ENCODE data around the gene BARHL1. TPM values are rescaled to one million over a fixed set of nuclear protein-coding genes. Genes with fewer than 3 reads are reported as not detected.
A peak's percentile ranks its signal among the peaks of the same experiment; 100 is the strongest.

The BARHL1 gene
- polyA plus RNA-seq, 1 donor from 2014 or later, result not detected

DNA sequence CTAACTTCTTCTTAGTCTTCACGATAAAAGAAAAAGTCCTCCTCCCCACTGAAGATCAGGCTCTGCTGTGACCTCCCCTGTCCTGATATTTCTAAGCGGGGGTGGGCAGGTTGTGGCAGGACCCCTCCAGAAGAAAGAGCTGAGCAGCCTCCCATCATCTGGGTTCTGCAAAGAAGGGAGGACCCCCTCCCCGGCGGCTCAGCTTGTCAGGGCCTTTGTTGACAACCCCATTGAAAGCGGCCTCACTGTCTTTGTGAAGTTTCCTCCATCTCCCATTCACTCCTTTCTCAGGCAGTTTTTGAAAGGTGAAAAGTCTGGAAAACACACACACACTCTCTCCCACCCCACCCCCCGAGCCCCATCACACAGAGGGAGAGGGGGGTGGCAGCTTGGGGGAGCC is 26.2 kb upstream of the BARHL1 start:
- H3F3A ChIP-seq (ENCODE audit: insufficient read depth, low read length, poor library complexity, severe bottlenecking), result no peaks in the 10 kb centered on the region
- H3K4me2 ChIP-seq (ENCODE audit: low read length), result no peak overlapping the region
- no peak overlapping the region for H3K27ac ChIP-seq (ENCODE audit: low read length)
- no peaks in the 10 kb centered on the region for H3K27me3 ChIP-seq (ENCODE audit: insufficient read depth, low read depth, low read length)
- peak overlapping the region; percentile 20 for H3K4me3 ChIP-seq (ENCODE audit: low read length)
- no peaks in the 10 kb centered on the region for H3K9me2 ChIP-seq (ENCODE audit: insufficient read depth, low read length)
- H3K9ac ChIP-seq (ENCODE audit: low read length), result no peak overlapping the region
- TF ChIP-seq EZH2 (IDR thresholded peaks at IDR 0.05; ENCODE audit: borderline replicate concordance, insufficient read depth, low read length, poor library complexity, severe bottlenecking) (no peak), POLR2AphosphoS5 (IDR thresholded peaks at IDR 0.05) (no peak), SMC3 (conservative IDR thresholded peaks at IDR 0.05; ENCODE audit: poor library complexity) (no peak), MXI1 (conservative IDR thresholded peaks at IDR 0.05; ENCODE audit: poor library complexity, severe bottlenecking) (no peak), RAD21 (conservative IDR thresholded peaks at IDR 0.05) (no peak), EP300 (conservative IDR thresholded peaks at IDR 0.05; ENCODE audit: poor library complexity, severe bottlenecking) (no peak), TAF1 (IDR thresholded peaks at IDR 0.05; ENCODE audit: low read depth) (no peak)
- TF ChIP-seq, protein P1, sequence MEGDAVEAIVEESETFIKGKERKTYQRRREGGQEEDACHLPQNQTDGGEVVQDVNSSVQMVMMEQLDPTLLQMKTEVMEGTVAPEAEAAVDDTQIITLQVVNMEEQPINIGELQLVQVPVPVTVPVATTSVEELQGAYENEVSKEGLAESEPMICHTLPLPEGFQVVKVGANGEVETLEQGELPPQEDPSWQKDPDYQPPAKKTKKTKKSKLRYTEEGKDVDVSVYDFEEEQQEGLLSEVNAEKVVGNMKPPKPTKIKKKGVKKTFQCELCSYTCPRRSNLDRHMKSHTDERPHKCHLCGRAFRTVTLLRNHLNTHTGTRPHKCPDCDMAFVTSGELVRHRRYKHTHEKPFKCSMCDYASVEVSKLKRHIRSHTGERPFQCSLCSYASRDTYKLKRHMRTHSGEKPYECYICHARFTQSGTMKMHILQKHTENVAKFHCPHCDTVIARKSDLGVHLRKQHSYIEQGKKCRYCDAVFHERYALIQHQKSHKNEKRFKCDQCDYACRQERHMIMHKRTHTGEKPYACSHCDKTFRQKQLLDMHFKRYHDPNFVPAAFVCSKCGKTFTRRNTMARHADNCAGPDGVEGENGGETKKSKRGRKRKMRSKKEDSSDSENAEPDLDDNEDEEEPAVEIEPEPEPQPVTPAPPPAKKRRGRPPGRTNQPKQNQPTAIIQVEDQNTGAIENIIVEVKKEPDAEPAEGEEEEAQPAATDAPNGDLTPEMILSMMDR (IDR thresholded peaks at IDR 0.05; ENCODE audit: poor library complexity, severe bottlenecking), result no peak
- no peaks in the 10 kb centered on the region for H3K9me3 ChIP-seq (ENCODE audit: low read length)
- no peaks in the 10 kb centered on the region for H3K36me3 ChIP-seq (ENCODE audit: insufficient read depth, low read length)
- H4K20me1 ChIP-seq (ENCODE audit: insufficient read depth), result no peaks in the 10 kb centered on the region
- no peaks in the 10 kb centered on the region for H3K79me2 ChIP-seq (replicated peaks; ENCODE audit: insufficient read depth, low read length)
- H2AFZ ChIP-seq (ENCODE audit: low read depth, low read length), result no peak overlapping the region

DNA sequence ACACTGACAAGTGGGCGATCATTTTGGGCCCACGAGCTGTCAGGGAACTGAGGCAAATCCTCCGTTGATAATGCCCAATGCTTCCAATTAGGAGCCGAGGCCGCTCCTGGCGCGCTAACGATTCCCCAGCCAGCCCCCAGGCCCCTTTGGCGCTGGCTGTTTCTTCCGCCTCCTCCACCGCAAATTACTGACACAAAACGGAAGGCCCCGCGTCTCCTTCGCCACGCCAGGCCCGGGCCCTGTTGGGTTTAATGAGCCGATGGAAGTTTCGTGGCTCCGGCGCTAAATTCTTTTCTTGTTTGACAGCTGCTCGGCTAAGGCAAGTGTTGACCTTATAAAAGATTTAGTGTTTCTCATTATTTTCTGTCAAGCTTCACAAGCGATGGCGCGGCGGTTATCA is 25.7 kb upstream of the BARHL1 start:
- TF ChIP-seq, protein P1 (IDR thresholded peaks at IDR 0.05; ENCODE audit: poor library complexity, severe bottlenecking), result no peak
- TF ChIP-seq TAF1 (IDR thresholded peaks at IDR 0.05; ENCODE audit: low read depth), result no peak
- no peak for TF ChIP-seq EP300 (conservative IDR thresholded peaks at IDR 0.05; ENCODE audit: poor library complexity, severe bottlenecking)
- no peak for TF ChIP-seq SMC3 (conservative IDR thresholded peaks at IDR 0.05; ENCODE audit: poor library complexity)
- TF ChIP-seq MXI1 (conservative IDR thresholded peaks at IDR 0.05; ENCODE audit: poor library complexity, severe bottlenecking), result no peak
- TF ChIP-seq, protein P2, sequence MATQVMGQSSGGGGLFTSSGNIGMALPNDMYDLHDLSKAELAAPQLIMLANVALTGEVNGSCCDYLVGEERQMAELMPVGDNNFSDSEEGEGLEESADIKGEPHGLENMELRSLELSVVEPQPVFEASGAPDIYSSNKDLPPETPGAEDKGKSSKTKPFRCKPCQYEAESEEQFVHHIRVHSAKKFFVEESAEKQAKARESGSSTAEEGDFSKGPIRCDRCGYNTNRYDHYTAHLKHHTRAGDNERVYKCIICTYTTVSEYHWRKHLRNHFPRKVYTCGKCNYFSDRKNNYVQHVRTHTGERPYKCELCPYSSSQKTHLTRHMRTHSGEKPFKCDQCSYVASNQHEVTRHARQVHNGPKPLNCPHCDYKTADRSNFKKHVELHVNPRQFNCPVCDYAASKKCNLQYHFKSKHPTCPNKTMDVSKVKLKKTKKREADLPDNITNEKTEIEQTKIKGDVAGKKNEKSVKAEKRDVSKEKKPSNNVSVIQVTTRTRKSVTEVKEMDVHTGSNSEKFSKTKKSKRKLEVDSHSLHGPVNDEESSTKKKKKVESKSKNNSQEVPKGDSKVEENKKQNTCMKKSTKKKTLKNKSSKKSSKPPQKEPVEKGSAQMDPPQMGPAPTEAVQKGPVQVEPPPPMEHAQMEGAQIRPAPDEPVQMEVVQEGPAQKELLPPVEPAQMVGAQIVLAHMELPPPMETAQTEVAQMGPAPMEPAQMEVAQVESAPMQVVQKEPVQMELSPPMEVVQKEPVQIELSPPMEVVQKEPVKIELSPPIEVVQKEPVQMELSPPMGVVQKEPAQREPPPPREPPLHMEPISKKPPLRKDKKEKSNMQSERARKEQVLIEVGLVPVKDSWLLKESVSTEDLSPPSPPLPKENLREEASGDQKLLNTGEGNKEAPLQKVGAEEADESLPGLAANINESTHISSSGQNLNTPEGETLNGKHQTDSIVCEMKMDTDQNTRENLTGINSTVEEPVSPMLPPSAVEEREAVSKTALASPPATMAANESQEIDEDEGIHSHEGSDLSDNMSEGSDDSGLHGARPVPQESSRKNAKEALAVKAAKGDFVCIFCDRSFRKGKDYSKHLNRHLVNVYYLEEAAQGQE (IDR thresholded peaks at IDR 0.05; ENCODE audit: borderline replicate concordance), result no peak
- H3K27me3 ChIP-seq (ENCODE audit: insufficient read depth, low read depth, low read length), result no peaks in the 10 kb centered on the region

More for the DNA sequence above, 25.7 kb upstream of the BARHL1 start:
- no peaks in the 10 kb centered on the region for H3K9me2 ChIP-seq (ENCODE audit: insufficient read depth, low read length)
- no peaks in the 10 kb centered on the region for H4K20me1 ChIP-seq (ENCODE audit: insufficient read depth)
- H3K79me2 ChIP-seq (replicated peaks; ENCODE audit: insufficient read depth, low read length), result no peaks in the 10 kb centered on the region
- H2AFZ ChIP-seq (ENCODE audit: low read depth, low read length), result no peak overlapping the region
- peak overlapping the region; percentile 20 for H3K4me3 ChIP-seq (ENCODE audit: low read length)
- H3K9ac ChIP-seq (ENCODE audit: low read length), result no peak overlapping the region
- no peak overlapping the region for H3K27ac ChIP-seq (ENCODE audit: low read length)
- no peaks in the 10 kb centered on the region for H3K9me3 ChIP-seq (ENCODE audit: low read length)
- no peaks in the 10 kb centered on the region for H3K36me3 ChIP-seq (ENCODE audit: insufficient read depth, low read length)
- no peaks in the 10 kb centered on the region for H3F3A ChIP-seq (ENCODE audit: insufficient read depth, low read length, poor library complexity, severe bottlenecking)
- no peak overlapping the region for H3K4me2 ChIP-seq (ENCODE audit: low read length)

Data from neural cell (in vitro differentiated cells).